Loucy (cell line): ENCODE data around the gene HLF.

Experiments
- H2AFZ ChIP-seq: fragments of 200-600 bp; sonication (generic); 2 replicates; pipeline ENCODE4 v1.6.0; 2016; ENCODE audit warnings: antibody characterized with exemption, mild to moderate bottlenecking, low read length, moderate library complexity
- H3F3A ChIP-seq: fragments of 200-600 bp; 2 replicates; pipeline ENCODE4 v1.6.0; 2016; ENCODE audit warnings: antibody characterized with exemption, low read depth, mild to moderate bottlenecking
- H3K27me3 ChIP-seq: fragments of 200-600 bp; sonication (generic); 2 replicates; pipeline ENCODE4 v1.6.1; 2014; ENCODE audit warnings: low read length, mild to moderate bottlenecking; ENCODE audit not compliant: insufficient read depth, poor library complexity, severe bottlenecking
- H3K36me3 ChIP-seq: fragments of 200-600 bp; sonication (generic); 2 replicates; pipeline ENCODE4 v1.6.1; 2016; ENCODE audit warnings: low read length; ENCODE audit not compliant: insufficient read depth
- H3K4me1 ChIP-seq: fragments of 200-600 bp; sonication (generic); 2 replicates; pipeline ENCODE4 v1.5.1; 2014; ENCODE audit warnings: low read length, mild to moderate bottlenecking; ENCODE audit not compliant: insufficient read depth, poor library complexity, severe bottlenecking
- H3K4me2 ChIP-seq: fragments of 200-600 bp; sonication (generic); 2 replicates; pipeline ENCODE4 v1.6.0; 2014; ENCODE audit warnings: antibody characterized with exemption, low read length, low read depth, mild to moderate bottlenecking; ENCODE audit not compliant: poor library complexity, severe bottlenecking
- H3K4me3 ChIP-seq: fragments of 200-600 bp; sonication (generic); 2 replicates; pipeline ENCODE4 v1.5.1; 2014; ENCODE audit warnings: low read length, mild to moderate bottlenecking, mixed read lengths; ENCODE audit not compliant: poor library complexity, severe bottlenecking
- H3K79me2 ChIP-seq: fragments of 200-600 bp; sonication (generic); 2 replicates; pipeline ENCODE4 v1.6.1; 2014; ENCODE audit warnings: low read length; ENCODE audit not compliant: insufficient read depth
- H3K9ac ChIP-seq: fragments of 200-600 bp; sonication (generic); 2 replicates; pipeline ENCODE4 v1.6.0; 2014; ENCODE audit warnings: mild to moderate bottlenecking, low read depth, low read length, moderate library complexity; ENCODE audit not compliant: poor library complexity, severe bottlenecking
- H3K9me2 ChIP-seq: fragments of 200-600 bp; sonication (generic); replicated peaks from 2 replicates; pipeline ENCODE4 v1.6.1; 2016; ENCODE audit warnings: low read depth, low read length, mixed read lengths
- H3K9me3 ChIP-seq: fragments of 200-600 bp; sonication (generic); 2 replicates; pipeline ENCODE4 v1.6.1; 2014; ENCODE audit warnings: mild to moderate bottlenecking, antibody characterized with exemption, low read length, low read depth; ENCODE audit not compliant: insufficient read depth
- H4K20me1 ChIP-seq: fragments of 200-600 bp; sonication (generic); 2 replicates; pipeline ENCODE4 v1.6.0; 2014; ENCODE audit warnings: antibody characterized with exemption, low read length, mild to moderate bottlenecking; ENCODE audit not compliant: insufficient read depth, poor library complexity, severe bottlenecking
- CTCF ChIP-seq: fragments of 200-600 bp; sonication (generic); conservative IDR thresholded peaks from 2 replicates; pipeline ENCODE4 v1.5.1; 2014; ENCODE audit warnings: mild to moderate bottlenecking, antibody characterized with exemption, low read length
- EZH2phosphoT487 ChIP-seq: fragments of 200-600 bp; IDR thresholded peaks from 2 replicates; pipeline ENCODE4 v1.6.1; 2018; ENCODE audit warnings: antibody characterized with exemption, mild to moderate bottlenecking, moderate library complexity, borderline replicate concordance

Gene HLF

GRCh38 chr17:55269894-55270293 is 5.1 kb downstream of the HLF start:
- Histone ChIP-seq H2AFZ (no peak overlapping the region), H3K4me3 (no peak overlapping the region), H3K36me3 (no peaks in the 10 kb centered on the region), H3K27me3 (no peaks in the 10 kb centered on the region), H3K9me3 (no peaks in the 10 kb centered on the region), H3K79me2 (no peaks in the 10 kb centered on the region), H3K4me2 (no peak overlapping the region), H3K9ac (no peak overlapping the region), H3K9me2 (no peaks in the 10 kb centered on the region), H4K20me1 (no peaks in the 10 kb centered on the region), H3F3A (no peaks in the 10 kb centered on the region), H3K4me1 (no peaks in the 10 kb centered on the region)
- TF ChIP-seq EZH2phosphoT487 (no peak), CTCF (no peak)

- Histone ChIP-seq H3K36me3 (no peaks in the 10 kb centered on the region), H3K9me2 (no peaks in the 10 kb centered on the region), H3K79me2 (no peaks in the 10 kb centered on the region), H4K20me1 (no peaks in the 10 kb centered on the region), H3K4me3 (no peak overlapping the region), H3K4me1 (no peaks in the 10 kb centered on the region), H3K27me3 (no peaks in the 10 kb centered on the region), H3F3A (no peaks in the 10 kb centered on the region), H3K9me3 (no peaks in the 10 kb centered on the region), H3K9ac (no peak overlapping the region), H2AFZ (no peak overlapping the region), H3K4me2 (no peak overlapping the region)
- TF ChIP-seq EZH2phosphoT487 (no peak), CTCF (no peak)
Measured at GRCh38 chr17:55271223-55271571, 6.4 kb downstream of the HLF start.

DNA sequence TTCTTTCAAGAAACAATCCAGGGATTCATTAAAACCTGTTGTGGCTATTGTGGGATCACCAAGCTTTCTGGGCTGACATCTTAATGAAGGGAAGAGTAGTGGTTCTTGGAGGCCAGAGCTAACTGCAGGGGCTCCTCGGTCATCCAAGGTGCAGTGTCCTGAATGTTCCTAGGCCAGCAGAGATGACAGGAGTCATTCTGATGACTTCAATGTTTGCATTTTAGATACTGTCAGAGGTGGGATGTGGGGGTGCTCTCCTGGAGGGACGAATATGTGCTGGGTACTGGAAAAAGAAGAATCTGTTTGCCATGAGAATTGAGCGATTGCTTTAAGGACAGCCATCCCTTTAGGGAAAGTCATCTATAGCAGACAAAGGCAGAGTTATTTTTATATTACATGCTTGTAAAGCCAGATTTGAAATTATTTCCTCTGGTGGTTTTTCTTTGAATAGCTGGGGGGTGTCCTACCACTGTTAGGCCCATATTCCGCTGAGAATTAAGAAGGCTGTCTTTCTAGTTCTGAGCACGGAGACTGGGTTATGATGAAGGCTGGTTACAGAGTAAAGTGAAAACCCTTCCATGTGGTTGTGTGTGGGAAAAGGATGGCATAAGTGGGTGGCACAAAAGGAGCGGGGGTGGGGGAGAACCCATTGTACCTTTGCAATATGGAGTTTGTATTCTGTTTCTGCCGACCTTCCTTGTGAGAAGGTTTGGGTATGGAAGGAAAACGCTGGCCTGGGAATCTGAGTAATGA is 7.4 kb downstream of the HLF start:
- Histone ChIP-seq H3K4me2 (no peak overlapping the region), H3K9ac (no peak overlapping the region), H3K4me1 (no peaks in the 10 kb centered on the region), H3K9me3 (no peaks in the 10 kb centered on the region), H3K79me2 (no peaks in the 10 kb centered on the region), H4K20me1 (no peaks in the 10 kb centered on the region), H2AFZ (no peak overlapping the region), H3F3A (no peaks in the 10 kb centered on the region), H3K4me3 (no peak overlapping the region), H3K36me3 (no peaks in the 10 kb centered on the region), H3K9me2 (no peaks in the 10 kb centered on the region), H3K27me3 (no peaks in the 10 kb centered on the region)
- TF ChIP-seq EZH2phosphoT487 (no peak), CTCF (no peak)
